ENCODE data around the gene AKAP11.

DNA sequence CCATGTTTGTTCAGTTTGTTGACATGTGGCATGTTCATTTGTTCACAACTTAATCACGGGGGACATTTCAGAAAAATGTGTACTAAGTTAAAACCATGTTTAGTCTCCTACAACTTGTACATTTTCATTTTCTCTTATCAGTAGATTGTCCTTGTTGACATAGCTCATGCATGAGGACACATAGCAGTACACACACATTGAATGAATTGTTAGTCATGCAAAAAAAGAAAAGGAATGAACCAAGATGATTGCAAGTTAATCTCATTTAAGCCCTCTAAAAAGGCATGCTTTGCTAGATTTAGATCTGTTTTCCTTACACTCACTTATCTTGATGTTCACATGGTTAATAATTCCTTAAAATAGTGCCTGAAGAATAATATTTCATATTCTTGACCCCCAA, 38.2 kb upstream of the AKAP11 start:
- TF ChIP-seq CTCF (IDR thresholded peaks at IDR 0.05; ENCODE audit: low read length): no peak
- no peak for TF ChIP-seq EZH2 (optimal IDR thresholded peaks at IDR 0.05; ENCODE audit: low read depth, low read length)
- TF ChIP-seq EZH2phosphoT487 (IDR thresholded peaks at IDR 0.05; ENCODE audit: low read length): no peak
